ENCODE measurements around the gene COMMD10. TPM values are rescaled to one million over a fixed set of nuclear protein-coding genes. Genes with fewer than 3 reads are reported as not detected.

The COMMD10 gene
- total RNA-seq, 3 donors from 2014 or later = 20.6 to 31.1 (median 29.0) TPM

- Histone ChIP-seq H3K9me3 (peaks cover 10% of the 10 kb centered on the region), H3K4me3 (no peak overlapping the region), H3K36me3 (ENCODE audit: low read depth) (no peaks in the 10 kb centered on the region), H3K4me1 (ENCODE audit: low read depth) (no peaks in the 10 kb centered on the region)
- DNase-seq (no peak), ATAC-seq (no peak)
- intact Hi-C loops (cut with DNase I, micrococcal nuclease) = no loop called here
- no peak for TF ChIP-seq CTCF (IDR thresholded peaks at IDR 0.05)
Observed at GRCh38 chr5:116291271-116291670, 206.4 kb downstream of the COMMD10 start.

GRCh38 chr5:116292321-116292720, 207.5 kb downstream of the COMMD10 start:
- no peak overlapping the region for H3K4me3 ChIP-seq
- no peak for TF ChIP-seq CTCF (IDR thresholded peaks at IDR 0.05)
- intact Hi-C loops (cut with DNase I, micrococcal nuclease) = no loop called here
- ATAC-seq (no peak), DNase-seq (no peak)
- no peaks in the 10 kb centered on the region for H3K36me3 ChIP-seq (ENCODE audit: low read depth)
- no peaks in the 10 kb centered on the region for H3K4me1 ChIP-seq (ENCODE audit: low read depth)
- peaks cover 6% of the 10 kb centered on the region for H3K9me3 ChIP-seq

- H3K36me3 ChIP-seq (ENCODE audit: low read depth) = no peaks in the 10 kb centered on the region
- intact Hi-C loops (cut with DNase I, micrococcal nuclease) = no loop called here
- H3K4me3 ChIP-seq = no peak overlapping the region
- no peak for ATAC-seq
- no peak for TF ChIP-seq CTCF (IDR thresholded peaks at IDR 0.05)
- H3K9me3 ChIP-seq = peaks cover 14% of the 10 kb centered on the region
- H3K4me1 ChIP-seq (ENCODE audit: low read depth) = no peaks in the 10 kb centered on the region
- DNase-seq = no peak
Observed at GRCh38 chr5:116296335-116297072, 211.7 kb downstream of the COMMD10 start.

GRCh38 chr5:116297296-116297814, 212.5 kb downstream of the COMMD10 start:
- ATAC-seq = no peak
- Histone ChIP-seq H3K4me1 (ENCODE audit: low read depth) (no peaks in the 10 kb centered on the region), H3K36me3 (ENCODE audit: low read depth) (no peaks in the 10 kb centered on the region), H3K4me3 (no peak overlapping the region), H3K9me3 (peaks cover 14% of the 10 kb centered on the region)
- no peak for TF ChIP-seq CTCF (IDR thresholded peaks at IDR 0.05)
- no peak for DNase-seq
- intact Hi-C loops (cut with DNase I, micrococcal nuclease) = no loop called here

- no peak for TF ChIP-seq CTCF (IDR thresholded peaks at IDR 0.05)
- no peak overlapping the region for H3K4me3 ChIP-seq
- intact Hi-C loops (cut with DNase I, micrococcal nuclease) = no loop called here
- H3K36me3 ChIP-seq (ENCODE audit: low read depth) = no peaks in the 10 kb centered on the region
- no peaks in the 10 kb centered on the region for H3K4me1 ChIP-seq (ENCODE audit: low read depth)
- H3K9me3 ChIP-seq = peaks cover 14% of the 10 kb centered on the region
- ATAC-seq (no peak), DNase-seq (no peak)
Observed at GRCh38 chr5:116299746-116300640, 215.2 kb downstream of the COMMD10 start.
